Astrocyte of the cerebellum (primary cell): Measurements from ENCODE around the gene PDZD8.

Source experiments
- DNase-seq: peaks from one replicate; pipeline ENCODE4 v3.0.0-alpha.2; 2011; ENCODE audit warnings: low read depth
- H3K4me3 ChIP-seq: 2 replicates; pipeline ENCODE4 v1.5.1; 2011; ENCODE audit warnings: mild to moderate bottlenecking, low read depth, low read length, moderate library complexity
- in situ Hi-C: cut with HindIII; loops from 2 replicates; pipeline ENCODE4 v1.10.0; 2017; ENCODE audit warnings: low sequenced_read_pairs
- TF ChIP-seq, protein P1 (sequence below): IDR thresholded peaks from 2 replicates; pipeline ENCODE4 v1.5.1; 2012; ENCODE audit warnings: low read length, low read depth, moderate library complexity, mild to moderate bottlenecking; ENCODE audit errors: missing control alignments

Gene PDZD8

DNA sequence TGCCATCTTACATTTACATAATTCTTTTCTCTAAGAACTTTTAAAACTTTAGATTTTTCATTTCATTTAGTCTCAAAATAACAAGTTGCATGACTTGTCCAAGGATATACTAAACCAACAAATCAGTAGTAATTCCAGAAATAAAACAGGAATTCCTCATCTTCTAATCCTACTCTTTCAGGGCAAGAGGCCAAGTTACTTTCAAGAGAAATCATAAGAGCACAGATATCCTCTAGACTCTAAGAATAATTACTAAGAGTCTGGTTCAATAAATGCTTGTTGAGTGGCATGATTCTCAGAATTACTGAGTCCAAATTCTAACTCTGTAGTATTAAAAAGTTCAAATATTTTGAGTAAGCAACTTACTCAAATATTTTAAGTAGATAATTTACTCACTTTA is 12.9 kb downstream of the PDZD8 start:
- TF ChIP-seq, protein P1, sequence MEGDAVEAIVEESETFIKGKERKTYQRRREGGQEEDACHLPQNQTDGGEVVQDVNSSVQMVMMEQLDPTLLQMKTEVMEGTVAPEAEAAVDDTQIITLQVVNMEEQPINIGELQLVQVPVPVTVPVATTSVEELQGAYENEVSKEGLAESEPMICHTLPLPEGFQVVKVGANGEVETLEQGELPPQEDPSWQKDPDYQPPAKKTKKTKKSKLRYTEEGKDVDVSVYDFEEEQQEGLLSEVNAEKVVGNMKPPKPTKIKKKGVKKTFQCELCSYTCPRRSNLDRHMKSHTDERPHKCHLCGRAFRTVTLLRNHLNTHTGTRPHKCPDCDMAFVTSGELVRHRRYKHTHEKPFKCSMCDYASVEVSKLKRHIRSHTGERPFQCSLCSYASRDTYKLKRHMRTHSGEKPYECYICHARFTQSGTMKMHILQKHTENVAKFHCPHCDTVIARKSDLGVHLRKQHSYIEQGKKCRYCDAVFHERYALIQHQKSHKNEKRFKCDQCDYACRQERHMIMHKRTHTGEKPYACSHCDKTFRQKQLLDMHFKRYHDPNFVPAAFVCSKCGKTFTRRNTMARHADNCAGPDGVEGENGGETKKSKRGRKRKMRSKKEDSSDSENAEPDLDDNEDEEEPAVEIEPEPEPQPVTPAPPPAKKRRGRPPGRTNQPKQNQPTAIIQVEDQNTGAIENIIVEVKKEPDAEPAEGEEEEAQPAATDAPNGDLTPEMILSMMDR: no peak
- in situ Hi-C loops: no loop called here
- H3K4me3 ChIP-seq: no peak overlapping the region
- DNase-seq: no peak

DNA sequence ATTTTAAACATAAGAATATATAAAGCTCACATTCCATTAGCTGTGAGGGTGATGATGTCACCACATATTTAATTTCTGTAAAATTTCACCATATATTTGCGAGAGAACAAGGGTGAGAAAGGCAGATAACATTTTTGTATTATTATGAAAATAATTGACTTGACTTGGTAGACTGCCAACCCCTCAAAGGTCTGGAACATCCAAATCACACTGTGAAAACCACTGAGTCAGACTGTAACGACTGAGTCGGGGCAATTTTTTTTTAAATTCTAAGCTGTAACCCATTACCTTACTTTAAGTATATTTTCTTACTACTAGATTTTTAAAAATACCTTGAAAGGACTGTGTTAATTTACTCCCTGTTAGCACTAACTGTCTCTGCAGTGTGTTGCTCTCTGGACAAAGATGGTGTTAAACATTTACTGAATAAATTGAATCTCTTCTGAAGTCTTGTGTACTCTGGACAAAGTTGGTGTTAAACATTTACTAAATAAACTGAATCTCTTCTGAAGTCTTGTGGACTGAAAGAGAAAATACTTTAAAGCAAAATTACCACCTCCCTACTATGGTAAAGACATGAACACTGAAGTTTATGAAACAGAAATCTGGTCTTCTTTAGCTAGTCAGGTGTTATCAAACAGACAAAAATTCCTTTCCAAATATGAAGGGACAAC is 14.1 kb downstream of the PDZD8 start:
- H3K4me3 ChIP-seq: no peak overlapping the region
- no peak for DNase-seq
- TF ChIP-seq, protein P1: no peak
- in situ Hi-C loops: no loop called here

DNA sequence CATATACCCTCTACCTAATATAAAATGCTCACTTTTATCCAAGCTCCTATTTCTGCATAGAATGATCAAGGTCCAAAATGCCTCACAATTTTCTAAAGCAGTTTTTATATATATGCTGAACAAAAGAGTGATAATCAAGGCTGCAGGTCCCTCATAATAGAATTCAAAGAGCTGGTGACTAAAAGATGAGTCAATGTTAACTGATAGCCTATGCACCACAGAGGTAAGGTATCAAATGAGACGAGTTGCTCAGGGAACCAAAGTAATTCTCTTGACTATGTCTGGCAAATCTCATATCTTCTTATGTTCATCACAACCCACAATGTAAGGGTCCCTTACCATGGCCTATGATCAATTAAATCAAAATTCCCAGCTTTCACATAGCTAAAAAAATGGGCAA is 15.2 kb downstream of the PDZD8 start:
- H3K4me3 ChIP-seq: no peak overlapping the region
- TF ChIP-seq, protein P1: no peak
- in situ Hi-C loops: no loop called here
- no peak for DNase-seq

DNA sequence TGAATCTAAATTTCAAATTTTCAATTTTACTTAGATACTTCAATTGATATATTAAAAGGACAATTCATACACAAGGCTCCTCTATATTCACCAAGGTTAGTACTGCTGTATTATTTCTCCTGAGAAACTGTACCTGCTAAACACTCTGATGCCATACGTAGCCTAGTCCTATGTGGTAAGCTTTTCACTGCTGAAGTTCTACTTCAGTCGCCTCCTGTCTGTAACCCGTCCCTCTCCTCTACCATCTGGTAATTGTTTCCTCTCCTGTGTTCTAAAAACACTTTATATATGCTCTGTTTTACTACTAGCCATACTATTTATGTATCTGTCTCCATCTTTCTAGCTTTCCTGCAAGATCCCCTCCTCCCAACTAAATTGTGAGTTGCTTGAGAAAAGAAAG is 20.2 kb downstream of the PDZD8 start:
- no peak overlapping the region for H3K4me3 ChIP-seq
- TF ChIP-seq, protein P1: no peak
- in situ Hi-C loops: no loop called here
- no peak for DNase-seq

DNA sequence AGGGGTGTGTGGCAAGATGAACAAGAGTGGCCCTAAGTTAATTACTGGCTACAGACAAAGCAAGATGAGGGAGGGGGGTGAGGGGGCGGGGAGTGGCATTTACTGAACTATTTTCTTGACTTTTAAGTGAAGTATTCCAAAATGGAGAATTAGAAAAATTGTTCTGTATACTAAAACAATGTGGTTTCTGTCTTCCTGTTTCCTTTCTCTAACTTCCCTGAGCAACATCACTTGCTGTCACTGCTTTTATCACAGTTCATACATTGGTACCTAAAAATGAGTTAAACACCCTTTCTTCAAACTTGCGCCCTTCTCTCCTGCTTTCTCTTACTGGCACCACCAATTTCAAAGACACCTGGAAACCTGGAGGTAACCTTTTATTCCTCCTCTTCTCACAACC is 21.6 kb downstream of the PDZD8 start:
- no peak for DNase-seq
- TF ChIP-seq, protein P1: no peak
- H3K4me3 ChIP-seq: no peak overlapping the region
- in situ Hi-C loops: no loop called here

DNA sequence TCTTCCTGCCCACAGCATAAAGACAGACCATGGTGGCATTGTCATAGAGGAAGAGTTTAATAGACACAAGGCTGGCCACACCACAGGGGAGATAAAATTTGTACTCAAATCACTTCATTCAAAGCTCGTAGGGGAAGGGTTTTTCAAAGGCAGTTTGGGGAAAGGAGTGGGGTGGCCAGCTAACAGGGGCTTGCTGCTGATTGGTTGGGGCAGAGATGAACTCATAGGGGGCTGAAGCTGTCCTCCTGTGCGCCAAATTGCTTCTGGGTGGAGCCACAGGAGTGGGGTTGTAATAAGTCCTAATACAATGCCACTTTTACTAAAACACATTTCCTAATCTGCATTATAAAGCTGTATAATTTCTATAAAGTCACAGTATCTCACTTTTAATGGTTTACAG is 22.5 kb downstream of the PDZD8 start:
- in situ Hi-C loops: no loop called here
- TF ChIP-seq, protein P1: no peak
- DNase-seq: no peak
- no peak overlapping the region for H3K4me3 ChIP-seq

DNA sequence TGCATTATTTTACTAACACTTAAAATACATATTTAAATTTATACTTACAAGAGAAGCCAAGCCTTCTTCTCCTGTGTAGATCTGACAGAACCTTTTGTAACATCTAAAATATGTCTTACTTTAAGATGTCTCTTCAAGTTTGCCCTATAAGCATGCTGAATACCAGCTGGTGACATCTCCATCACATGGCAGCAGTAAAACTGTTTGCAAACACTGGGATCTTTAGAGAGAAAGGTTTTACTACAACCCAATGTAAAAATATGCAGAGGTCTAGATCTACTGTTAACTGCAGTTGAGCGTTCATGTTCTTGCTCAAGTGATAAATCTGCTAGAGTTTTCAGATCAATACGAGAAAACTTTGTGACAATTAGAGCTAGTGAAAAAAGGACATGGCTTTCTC is 23.2 kb downstream of the PDZD8 start:
- in situ Hi-C loops: no loop called here
- H3K4me3 ChIP-seq: no peak overlapping the region
- no peak for DNase-seq
- TF ChIP-seq, protein P1: no peak
